Activated T-cell treated with anti-CD3 and anti-CD28 coated beads, Interleukin-2, amount 50 U/mL, for 24 hours (primary cell): ENCODE data around the gene PPFIA4.

Experiments used
- DNase-seq: peaks from one replicate; pipeline ENCODE4 v3.0.0-alpha.2; 2020
- H3K27ac Mint-ChIP-seq: 2 replicates; pipeline ENCODE4 v1.8.0; 2020; ENCODE audit warnings: mild to moderate bottlenecking, mixed read lengths
- H3K27me3 Mint-ChIP-seq: 2 replicates; pipeline ENCODE4 v1.8.0; 2020; ENCODE audit warnings: mixed read lengths
- H3K36me3 Mint-ChIP-seq: 2 replicates; pipeline ENCODE4 v1.8.0; 2020; ENCODE audit warnings: low read depth, mixed read lengths
- H3K4me1 Mint-ChIP-seq: 2 replicates; pipeline ENCODE4 v1.8.0; 2020; ENCODE audit warnings: low read depth, mixed read lengths
- H3K4me3 Mint-ChIP-seq: 2 replicates; pipeline ENCODE4 v1.8.0; 2020; ENCODE audit warnings: mild to moderate bottlenecking, moderate library complexity, mixed read lengths
- H3K9me3 Mint-ChIP-seq: 2 replicates; pipeline ENCODE4 v1.8.0; 2020; ENCODE audit warnings: mixed read lengths

The PPFIA4 gene

DNA sequence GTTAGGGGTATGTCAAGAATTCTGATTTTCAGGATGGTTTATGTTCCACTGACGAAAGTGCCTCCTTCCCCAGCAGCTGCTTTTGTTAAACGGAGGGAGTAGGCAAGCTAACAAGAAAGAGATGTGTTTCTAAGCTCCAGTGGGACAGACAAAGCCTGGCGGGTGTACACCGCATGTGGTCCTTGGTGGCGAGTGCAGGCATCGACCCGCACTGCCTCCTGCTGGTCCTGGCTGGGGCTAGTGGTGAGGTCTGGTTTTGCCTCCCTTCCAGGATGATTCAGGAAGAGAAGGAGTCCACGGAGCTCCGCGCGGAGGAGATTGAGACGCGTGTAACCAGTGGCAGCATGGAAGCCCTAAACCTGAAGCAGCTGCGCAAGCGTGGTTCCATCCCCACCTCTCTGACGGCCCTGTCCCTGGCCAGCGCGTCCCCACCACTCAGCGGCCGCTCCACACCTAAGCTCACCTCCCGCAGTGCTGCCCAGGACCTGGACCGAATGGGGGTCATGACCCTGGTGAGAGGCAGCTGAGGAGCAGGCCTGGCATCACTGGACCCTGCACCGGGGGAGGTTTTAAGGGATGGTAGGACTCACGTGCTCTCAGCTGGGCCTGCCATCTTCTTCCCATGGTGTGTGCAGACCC lies 29.0 kb downstream of the PPFIA4 start:
- H3K4me1 Mint-ChIP-seq: no peaks in the 10 kb centered on the region
- H3K9me3 Mint-ChIP-seq: no peaks in the 10 kb centered on the region
- no peak for DNase-seq
- no peak overlapping the region for H3K27ac Mint-ChIP-seq
- H3K36me3 Mint-ChIP-seq: no peaks in the 10 kb centered on the region
- no peak overlapping the region for H3K4me3 Mint-ChIP-seq
- peaks cover 9% of the 10 kb centered on the region for H3K27me3 Mint-ChIP-seq

DNA sequence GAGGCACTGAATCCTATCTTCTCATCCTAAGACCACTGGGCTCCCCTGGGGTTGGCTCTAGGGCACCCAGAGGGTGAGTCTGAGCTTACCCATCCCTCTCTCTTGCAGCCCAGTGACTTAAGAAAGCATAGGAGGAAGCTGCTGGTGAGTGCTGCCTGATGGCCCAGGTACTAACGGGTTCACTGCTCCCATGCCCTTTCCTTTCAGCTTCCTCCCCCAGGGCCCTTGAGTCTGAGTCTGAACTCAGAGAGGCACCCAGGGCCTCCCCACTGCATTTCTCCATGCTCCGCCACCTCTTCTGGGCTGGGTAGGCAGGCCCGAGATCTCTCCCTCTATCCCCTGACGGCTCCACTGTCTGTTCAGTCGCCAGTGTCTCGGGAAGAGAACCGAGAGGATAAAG lies 29.7 kb downstream of the PPFIA4 start:
- no peak overlapping the region for H3K4me3 Mint-ChIP-seq
- H3K9me3 Mint-ChIP-seq: no peaks in the 10 kb centered on the region
- DNase-seq: no peak
- H3K4me1 Mint-ChIP-seq: no peaks in the 10 kb centered on the region
- no peak overlapping the region for H3K27ac Mint-ChIP-seq
- H3K36me3 Mint-ChIP-seq: no peaks in the 10 kb centered on the region
- peaks cover 11% of the 10 kb centered on the region for H3K27me3 Mint-ChIP-seq

DNA sequence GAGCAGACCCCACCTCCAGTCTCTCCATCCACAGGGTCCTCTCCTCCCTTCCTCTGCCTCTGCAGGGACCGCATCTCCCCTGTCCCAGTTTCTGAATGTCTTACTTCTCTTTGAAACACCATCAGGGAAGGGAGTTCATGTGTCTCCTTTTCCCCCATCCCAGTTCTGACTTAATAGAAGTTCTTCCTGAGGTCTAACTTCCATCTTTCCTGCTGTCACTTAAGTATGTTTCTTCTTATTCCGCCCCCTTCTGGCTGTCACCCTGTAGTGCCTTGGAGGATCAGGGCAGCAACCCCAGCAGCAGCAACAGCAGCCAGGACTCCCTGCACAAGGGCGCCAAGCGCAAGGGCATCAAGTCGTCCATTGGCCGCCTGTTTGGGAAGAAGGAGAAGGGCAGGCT lies 30.2 kb downstream of the PPFIA4 start:
- Mint-ChIP-seq H3K4me3 (no peak overlapping the region), H3K27ac (no peak overlapping the region), H3K9me3 (no peaks in the 10 kb centered on the region), H3K36me3 (no peaks in the 10 kb centered on the region), H3K27me3 (peaks cover 8% of the 10 kb centered on the region), H3K4me1 (no peaks in the 10 kb centered on the region)
- no peak for DNase-seq

DNA sequence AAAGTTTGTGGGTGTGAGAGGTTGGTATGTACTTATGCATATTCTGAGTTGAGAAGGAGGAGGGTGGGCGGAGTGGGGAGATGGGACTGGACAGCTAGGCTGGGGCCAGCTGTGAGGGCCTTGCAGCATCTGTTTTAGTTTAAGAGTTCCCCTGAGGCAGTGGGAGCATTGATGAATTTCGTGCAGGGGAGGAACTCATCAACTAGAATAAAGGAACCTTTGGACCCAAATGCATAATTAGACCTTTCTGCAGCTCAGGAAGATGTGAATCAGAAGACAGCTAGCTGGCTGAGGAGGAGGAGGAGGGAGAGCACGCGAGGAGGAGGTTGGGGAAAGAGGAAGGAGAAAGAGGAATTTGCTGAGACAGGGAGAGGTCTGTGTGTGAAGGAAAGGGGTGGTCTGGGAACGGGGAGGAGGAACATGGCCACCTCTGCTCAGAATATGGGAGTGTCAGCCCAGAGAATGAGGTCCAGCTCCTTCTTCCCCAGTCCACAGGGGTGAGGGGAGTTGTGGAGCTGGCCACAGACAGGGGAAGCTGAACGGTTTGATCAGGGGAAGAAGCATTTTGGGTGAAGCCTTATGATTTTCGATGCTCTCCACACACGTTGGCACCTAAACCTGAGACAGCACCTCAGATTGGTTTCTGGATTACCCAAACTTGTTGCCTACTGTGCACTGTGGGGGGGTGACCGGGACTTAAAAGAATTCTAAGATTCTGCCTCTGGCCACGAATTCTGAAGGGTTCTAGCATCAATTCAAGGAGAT lies 31.8 kb downstream of the PPFIA4 start:
- Mint-ChIP-seq H3K4me1 (no peaks in the 10 kb centered on the region), H3K27me3 (peaks cover 4% of the 10 kb centered on the region), H3K4me3 (no peak overlapping the region), H3K36me3 (no peaks in the 10 kb centered on the region), H3K27ac (no peak overlapping the region), H3K9me3 (no peaks in the 10 kb centered on the region)
- no peak for DNase-seq

- H3K36me3 Mint-ChIP-seq: no peaks in the 10 kb centered on the region
- no peaks in the 10 kb centered on the region for H3K9me3 Mint-ChIP-seq
- DNase-seq: no peak
- H3K4me3 Mint-ChIP-seq: no peak overlapping the region
- H3K4me1 Mint-ChIP-seq: no peaks in the 10 kb centered on the region
- peaks cover 4% of the 10 kb centered on the region for H3K27me3 Mint-ChIP-seq
- no peak overlapping the region for H3K27ac Mint-ChIP-seq
Observed at GRCh38 chr1:203058676-203058935, 32.3 kb downstream of the PPFIA4 start.

- peaks cover 4% of the 10 kb centered on the region for H3K27me3 Mint-ChIP-seq
- no peak for DNase-seq
- H3K9me3 Mint-ChIP-seq: no peaks in the 10 kb centered on the region
- H3K4me1 Mint-ChIP-seq: no peaks in the 10 kb centered on the region
- no peaks in the 10 kb centered on the region for H3K36me3 Mint-ChIP-seq
- H3K4me3 Mint-ChIP-seq: no peak overlapping the region
- H3K27ac Mint-ChIP-seq: no peak overlapping the region
Observed at GRCh38 chr1:203059485-203059884, 33.2 kb downstream of the PPFIA4 start.

DNA sequence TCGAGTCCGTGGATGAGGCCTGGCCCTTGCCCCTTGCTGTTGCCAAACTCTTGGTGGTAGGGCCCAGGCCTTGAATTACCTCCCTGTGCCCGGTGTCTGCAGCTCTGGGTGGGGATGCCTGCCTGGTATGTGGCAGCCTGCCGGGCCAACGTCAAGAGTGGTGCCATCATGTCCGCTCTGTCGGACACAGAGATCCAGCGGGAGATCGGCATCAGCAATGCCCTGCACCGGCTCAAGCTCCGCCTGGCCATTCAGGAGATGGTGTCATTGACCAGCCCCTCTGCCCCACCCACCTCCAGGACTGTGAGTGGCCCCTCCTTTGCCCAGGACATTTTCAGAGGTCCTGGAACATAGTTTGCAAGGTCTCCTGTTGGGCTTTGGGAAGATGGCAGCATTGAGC lies 33.8 kb downstream of the PPFIA4 start:
- no peak for DNase-seq
- Mint-ChIP-seq H3K27ac (no peak overlapping the region), H3K27me3 (peaks cover 4% of the 10 kb centered on the region), H3K4me1 (no peaks in the 10 kb centered on the region), H3K4me3 (no peak overlapping the region), H3K36me3 (no peaks in the 10 kb centered on the region), H3K9me3 (no peaks in the 10 kb centered on the region)

DNA sequence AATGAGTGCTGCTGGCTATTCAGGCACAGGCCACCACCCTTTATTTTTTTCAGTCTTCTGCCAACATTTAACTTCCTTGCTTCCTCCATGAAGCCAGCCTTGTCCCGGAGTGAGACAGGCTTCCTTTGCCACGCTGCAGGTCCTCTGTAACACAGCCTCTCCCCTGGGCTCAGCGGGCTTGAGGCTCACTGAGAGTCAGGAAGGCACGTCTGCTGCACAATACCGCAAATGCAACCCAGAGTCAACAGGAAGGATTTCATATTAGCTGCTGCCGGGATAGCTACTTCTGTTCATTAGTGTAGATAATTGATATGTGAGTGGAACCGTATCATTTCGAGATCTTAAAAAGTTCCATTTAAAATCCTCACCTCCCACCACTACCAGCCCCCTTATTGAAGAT lies 37.0 kb downstream of the PPFIA4 start:
- Mint-ChIP-seq H3K27me3 (peaks cover 4% of the 10 kb centered on the region), H3K27ac (no peak overlapping the region), H3K9me3 (no peaks in the 10 kb centered on the region), H3K4me1 (no peaks in the 10 kb centered on the region), H3K4me3 (no peak overlapping the region), H3K36me3 (no peaks in the 10 kb centered on the region)
- DNase-seq: no peak

GRCh38 chr1:203065191-203065590 lies 38.9 kb downstream of the PPFIA4 start:
- no peaks in the 10 kb centered on the region for H3K9me3 Mint-ChIP-seq
- no peaks in the 10 kb centered on the region for H3K36me3 Mint-ChIP-seq
- H3K27ac Mint-ChIP-seq: no peak overlapping the region
- no peak for DNase-seq
- peaks cover 4% of the 10 kb centered on the region for H3K27me3 Mint-ChIP-seq
- H3K4me3 Mint-ChIP-seq: no peak overlapping the region
- no peaks in the 10 kb centered on the region for H3K4me1 Mint-ChIP-seq

- Mint-ChIP-seq H3K27ac (no peak overlapping the region), H3K27me3 (peaks cover 2% of the 10 kb centered on the region), H3K4me1 (no peaks in the 10 kb centered on the region), H3K36me3 (no peaks in the 10 kb centered on the region), H3K4me3 (no peak overlapping the region), H3K9me3 (no peaks in the 10 kb centered on the region)
- no peak for DNase-seq
Observed at GRCh38 chr1:203065986-203066385, 39.7 kb downstream of the PPFIA4 start.

GRCh38 chr1:203066965-203067364 lies 40.7 kb downstream of the PPFIA4 start:
- H3K27ac Mint-ChIP-seq: no peak overlapping the region
- no peaks in the 10 kb centered on the region for H3K36me3 Mint-ChIP-seq
- no peak overlapping the region for H3K4me3 Mint-ChIP-seq
- no peaks in the 10 kb centered on the region for H3K9me3 Mint-ChIP-seq
- no peak for DNase-seq
- no peaks in the 10 kb centered on the region for H3K27me3 Mint-ChIP-seq
- no peaks in the 10 kb centered on the region for H3K4me1 Mint-ChIP-seq

DNA sequence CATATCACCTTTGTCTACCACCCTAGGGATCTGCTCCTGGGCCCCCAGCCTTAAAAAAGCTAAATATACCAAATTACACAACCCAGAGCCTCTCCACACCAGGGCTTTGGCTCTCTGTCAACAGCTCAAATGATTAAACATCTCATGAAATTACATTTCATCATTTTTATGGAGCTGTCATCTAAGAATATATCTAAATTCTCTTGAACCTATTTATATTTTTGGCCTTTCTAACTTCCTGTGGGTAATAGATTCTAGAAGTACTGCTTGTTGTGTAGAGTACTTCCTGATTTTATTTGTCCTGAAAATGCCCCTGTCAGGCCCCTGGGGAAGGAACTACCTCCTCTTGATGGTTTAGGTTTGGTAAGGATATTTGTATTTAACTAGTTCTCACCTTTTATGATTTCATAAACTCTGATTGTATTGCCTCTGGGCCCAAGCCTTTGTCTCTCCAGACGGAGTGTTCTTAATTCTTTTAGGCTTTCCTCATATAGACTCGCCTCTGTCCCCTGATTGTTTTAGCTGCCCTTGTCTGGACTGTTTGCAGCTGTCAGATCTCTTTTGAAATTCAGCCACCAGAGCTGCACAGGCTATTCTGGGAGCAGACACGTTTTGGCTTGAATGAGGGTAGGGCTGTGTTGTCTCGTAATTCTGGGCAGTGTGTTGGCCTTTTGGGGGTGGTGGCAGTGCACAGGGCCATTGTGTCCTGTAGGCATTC lies 42.9 kb downstream of the PPFIA4 start:
- no peak for DNase-seq
- no peaks in the 10 kb centered on the region for H3K4me1 Mint-ChIP-seq
- H3K27me3 Mint-ChIP-seq: peaks cover 14% of the 10 kb centered on the region
- H3K36me3 Mint-ChIP-seq: no peaks in the 10 kb centered on the region
- no peak overlapping the region for H3K27ac Mint-ChIP-seq
- H3K9me3 Mint-ChIP-seq: no peaks in the 10 kb centered on the region
- no peak overlapping the region for H3K4me3 Mint-ChIP-seq

DNA sequence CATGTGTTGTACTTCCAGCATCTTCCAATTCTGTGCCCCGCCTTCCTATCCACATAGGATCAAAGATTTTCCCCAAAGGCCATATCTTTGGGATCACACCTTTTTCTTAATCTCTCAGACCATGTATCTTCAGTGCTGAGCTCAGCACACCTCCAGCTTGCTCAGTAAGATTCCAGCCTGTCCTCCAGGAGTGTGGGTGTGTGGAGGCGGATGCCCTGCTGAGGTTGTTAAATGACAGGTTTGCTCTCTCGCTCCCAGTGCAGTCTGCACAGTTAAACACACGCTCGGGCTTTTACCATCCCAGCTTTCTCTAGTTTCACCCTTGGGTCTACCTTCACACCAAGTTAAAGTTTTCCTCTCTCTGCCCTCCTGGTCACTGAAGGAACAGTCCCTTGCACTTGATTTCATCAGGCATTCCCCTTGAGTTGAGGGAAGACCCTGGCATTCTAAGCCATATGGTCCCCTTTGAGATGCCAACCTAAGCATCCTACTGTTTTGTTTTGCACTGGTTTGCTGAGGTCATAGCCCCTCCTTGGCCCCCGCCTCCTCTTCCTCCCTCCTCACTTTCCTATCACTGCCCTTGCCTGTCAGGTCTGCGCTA lies 45.8 kb downstream of the PPFIA4 start:
- no peak for DNase-seq
- Mint-ChIP-seq H3K36me3 (no peaks in the 10 kb centered on the region), H3K4me3 (no peak overlapping the region), H3K27me3 (peaks cover 36% of the 10 kb centered on the region), H3K4me1 (peaks cover 4% of the 10 kb centered on the region), H3K27ac (no peak overlapping the region), H3K9me3 (no peaks in the 10 kb centered on the region)

DNA sequence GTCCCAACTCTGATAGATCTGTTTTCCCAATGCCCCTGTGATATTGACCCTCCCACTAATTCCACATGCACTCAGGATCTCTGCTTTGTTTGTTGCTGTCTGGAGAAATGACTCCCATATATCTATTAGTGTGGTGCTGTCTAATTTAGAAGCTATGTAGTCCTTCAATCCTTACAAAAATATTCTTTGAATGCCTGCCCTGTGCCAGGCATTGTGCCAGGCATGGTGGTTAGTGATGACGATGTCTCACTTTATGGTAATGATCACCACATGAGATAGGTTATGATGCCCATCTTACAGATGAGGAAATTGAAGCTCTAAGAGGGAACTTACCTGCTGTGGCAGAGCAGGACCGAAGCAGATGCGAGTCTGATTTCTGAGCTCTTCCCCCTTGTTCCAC lies 46.6 kb downstream of the PPFIA4 start:
- no peaks in the 10 kb centered on the region for H3K36me3 Mint-ChIP-seq

DNA sequence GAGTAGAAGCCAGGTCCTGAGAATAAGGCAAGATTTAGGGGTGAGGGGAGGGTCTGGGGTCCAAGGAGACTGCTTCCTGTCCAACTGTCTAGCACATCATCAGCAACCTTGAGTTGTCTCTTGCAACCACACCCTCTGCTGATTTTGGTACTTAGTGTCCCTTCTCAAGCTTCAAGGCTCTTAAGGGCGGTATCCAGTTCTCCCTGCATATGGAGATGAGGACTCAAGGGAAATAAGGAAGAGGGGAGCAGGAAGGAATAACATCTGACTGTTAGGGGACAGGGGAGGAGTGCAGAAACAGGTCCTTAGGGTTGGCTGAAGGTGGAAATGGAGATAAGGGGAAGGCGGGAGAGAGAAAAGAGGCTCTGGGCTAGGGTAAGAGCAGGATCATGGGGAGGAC lies 47.2 kb downstream of the PPFIA4 start:
- peaks cover 4% of the 10 kb centered on the region for H3K4me1 Mint-ChIP-seq
- no peaks in the 10 kb centered on the region for H3K9me3 Mint-ChIP-seq
- peaks cover 48% of the 10 kb centered on the region for H3K27me3 Mint-ChIP-seq
- DNase-seq: no peak
- H3K4me3 Mint-ChIP-seq: no peak overlapping the region
- H3K27ac Mint-ChIP-seq: no peak overlapping the region
- no peaks in the 10 kb centered on the region for H3K36me3 Mint-ChIP-seq

More for the DNA sequence above, 46.6 kb downstream of the PPFIA4 start:
- no peak for DNase-seq
- no peak overlapping the region for H3K27ac Mint-ChIP-seq
- peaks cover 44% of the 10 kb centered on the region for H3K27me3 Mint-ChIP-seq
- H3K4me1 Mint-ChIP-seq: peaks cover 4% of the 10 kb centered on the region
- no peak overlapping the region for H3K4me3 Mint-ChIP-seq
- H3K9me3 Mint-ChIP-seq: no peaks in the 10 kb centered on the region
